Uterus (tissue), 4 donors: ENCODE data around the gene PAPSS1. TPM values are rescaled to one million over a fixed set of nuclear protein-coding genes. Genes with fewer than 3 reads are reported as not detected.

Experiments used
- DNase-seq, 2 donors: peaks; one replicate each; pipeline ENCODE4 v3.0.0-alpha.2; 2019 to 2020
- H3K27ac ChIP-seq, 2 donors: fragments of 200-600 bp; sonication (generic); 1 replicate in 1 of 2; 2 replicates in 1 of 2; pipeline ENCODE4 v1.5.1; 2016 to 2018
- H3K27me3 ChIP-seq, 2 donors: fragments of 200-600 bp; sonication (generic); one replicate each; pipeline ENCODE4 v1.5.1; 2018 to 2019; ENCODE audit warnings: control low read depth in 1 of 2
- H3K36me3 ChIP-seq, 2 donors: fragments of 200-600 bp; sonication (generic); one replicate each; pipeline ENCODE4 v1.5.1; 2019; ENCODE audit warnings: control low read depth in 1 of 2
- H3K4me1 ChIP-seq, 2 donors: fragments of 200-600 bp; sonication (generic); one replicate each; pipeline ENCODE4 v1.5.1; 2018 to 2019; ENCODE audit warnings: control low read depth in 1 of 2
- H3K4me3 ChIP-seq, 2 donors: fragments of 200-600 bp; sonication (generic); 1 replicate in 1 of 2; 2 replicates in 1 of 2; pipeline ENCODE4 v1.5.1; 2018 to 2019; ENCODE audit warnings: mild to moderate bottlenecking in 1 of 2
- H3K9me3 ChIP-seq, 2 donors: fragments of 200-600 bp; sonication (generic); one replicate each; pipeline ENCODE4 v1.5.1; 2019; ENCODE audit warnings: control low read depth in 1 of 2
- CTCF ChIP-seq, 4 experiments: fragments of 200-600 bp in 2 of 4; fragments of 450-650 bp in 2 of 4; sonication (generic) in 2 of 4; IDR thresholded peaks; one replicate each; pipeline ENCODE4 v1.5.1; 2016 to 2019; ENCODE audit warnings: antibody characterized with exemption in 4 of 4, mild to moderate bottlenecking in 2 of 4, moderate library complexity in 1 of 4
- POLR2A ChIP-seq, 2 donors: fragments of 450-650 bp; IDR thresholded peaks; one replicate each; pipeline ENCODE4 v1.6.1; 2016; ENCODE audit warnings: antibody characterized with exemption in 2 of 2, mild to moderate bottlenecking in 1 of 2, moderate library complexity in 1 of 2
- intact Hi-C: fragments of 100-400 bp; cut with DNase I; formaldehyde crosslinking; loops from one replicate; pipeline ENCODE4 v1.15.1; 2023; ENCODE audit warnings: low total_unique reads
- total RNA-seq, 4 donors: library from RNA; depleted of rRNA in 3 of 4; stranded (reverse); fragments of >200 nt in 3 of 4; gene quantifications; one replicate each; pipeline versions ENCODE4 v1.1.0 to v1.2.4, GENCODE V29; 2014 to 2023
- donor health status: DM: yes; HTN: yes; CAD: no.

PAPSS1 gene
- total RNA-seq, 4 donors from 2014 or later = 17.4 to 81.8 (median 25.9) TPM

GRCh38 chr4:107693132-107693531 is 26.9 kb downstream of the PAPSS1 start:
- no peak for TF ChIP-seq POLR2A (IDR thresholded peaks at IDR 0.05)
- intact Hi-C loops = no loop called here
- H3K9me3 ChIP-seq = no peaks in the 10 kb centered on the region
- H3K4me3 ChIP-seq = no peak overlapping the region
- no peaks in the 10 kb centered on the region for H3K4me1 ChIP-seq
- no peak overlapping the region for H3K27ac ChIP-seq
- H3K27me3 ChIP-seq = no peaks in the 10 kb centered on the region
- DNase-seq = no peak
- H3K36me3 ChIP-seq = no peaks in the 10 kb centered on the region

- Histone ChIP-seq H3K4me1 (no peaks in the 10 kb centered on the region), H3K4me3 (no peak overlapping the region), H3K27me3 (no peaks in the 10 kb centered on the region), H3K27ac (no peak overlapping the region), H3K36me3 (no peaks in the 10 kb centered on the region), H3K9me3 (no peaks in the 10 kb centered on the region)
- DNase-seq = no peak
- TF ChIP-seq POLR2A (IDR thresholded peaks at IDR 0.05) (no peak), CTCF (IDR thresholded peaks at IDR 0.05) (no peak)
- intact Hi-C loops = no loop called here
Measured at GRCh38 chr4:107692202-107692601, 27.8 kb downstream of the PAPSS1 start.

GRCh38 chr4:107691378-107691777 is 28.7 kb downstream of the PAPSS1 start:
- Histone ChIP-seq H3K36me3 (no peaks in the 10 kb centered on the region), H3K27me3 (no peaks in the 10 kb centered on the region), H3K9me3 (no peaks in the 10 kb centered on the region), H3K27ac (no peak overlapping the region), H3K4me3 (no peak overlapping the region), H3K4me1 (no peaks in the 10 kb centered on the region)
- no peak for TF ChIP-seq CTCF (IDR thresholded peaks at IDR 0.05)
- no peak for TF ChIP-seq POLR2A (IDR thresholded peaks at IDR 0.05)
- DNase-seq = no peak
- intact Hi-C loops = no loop called here

GRCh38 chr4:107689912-107690587 is 30.0 kb downstream of the PAPSS1 start:
- intact Hi-C loops = no loop called here

GRCh38 chr4:107688421-107688820 is 31.6 kb downstream of the PAPSS1 start:
- H3K9me3 ChIP-seq = no peaks in the 10 kb centered on the region
- H3K27me3 ChIP-seq = no peaks in the 10 kb centered on the region
- H3K27ac ChIP-seq = no peak overlapping the region
- H3K4me3 ChIP-seq = no peak overlapping the region
- intact Hi-C loops = no loop called here
- no peak for DNase-seq
- no peaks in the 10 kb centered on the region for H3K36me3 ChIP-seq
- H3K4me1 ChIP-seq = no peaks in the 10 kb centered on the region
- no peak for TF ChIP-seq POLR2A (IDR thresholded peaks at IDR 0.05)
- TF ChIP-seq CTCF (IDR thresholded peaks at IDR 0.05) = no peak

More at GRCh38 chr4:107689912-107690587, 30.0 kb downstream of the PAPSS1 start:
- DNase-seq = no peak
- Histone ChIP-seq H3K27me3 (no peaks in the 10 kb centered on the region), H3K9me3 (no peaks in the 10 kb centered on the region), H3K27ac (no peak overlapping the region), H3K4me1 (no peaks in the 10 kb centered on the region), H3K4me3 (no peak overlapping the region), H3K36me3 (no peaks in the 10 kb centered on the region)
- no peak for TF ChIP-seq POLR2A (IDR thresholded peaks at IDR 0.05)

GRCh38 chr4:107685740-107686139 is 34.3 kb downstream of the PAPSS1 start:
- no peak overlapping the region for H3K4me3 ChIP-seq
- intact Hi-C loops = no loop called here
- TF ChIP-seq CTCF (IDR thresholded peaks at IDR 0.05) = no peak
- TF ChIP-seq POLR2A (IDR thresholded peaks at IDR 0.05) = no peak
- no peak for DNase-seq
- H3K36me3 ChIP-seq = no peaks in the 10 kb centered on the region
- H3K4me1 ChIP-seq = no peaks in the 10 kb centered on the region
- H3K9me3 ChIP-seq = no peaks in the 10 kb centered on the region
- H3K27ac ChIP-seq = no peak overlapping the region
- no peaks in the 10 kb centered on the region for H3K27me3 ChIP-seq
